Thymus (tissue), 11 donors: Measurements from ENCODE around the gene GRID1. TPM values are rescaled to one million over a fixed set of nuclear protein-coding genes. Genes with fewer than 3 reads are reported as not detected.

Experiments used
- DNase-seq, 9 donors: peaks; one replicate each; pipeline ENCODE4 v3.0.0-alpha.2; 2013; ENCODE audit warnings: low spot score in 9 of 9, low read depth in 6 of 9, missing footprints in 1 of 9
- H3K27ac ChIP-seq, 2 donors: one replicate each; pipeline ENCODE4 v1.5.1; 2013; ENCODE audit warnings: control low read depth in 1 of 2, low read depth in 1 of 2, low read length in 1 of 2, mild to moderate bottlenecking in 1 of 2, moderate library complexity in 1 of 2
- H3K27me3 ChIP-seq, 2 donors: one replicate each; pipeline ENCODE4 v1.5.1; 2013; ENCODE audit warnings: low read length in 1 of 2; ENCODE audit not compliant: control insufficient read depth in 2 of 2, insufficient read depth in 1 of 2
- H3K36me3 ChIP-seq, 2 donors: one replicate each; pipeline ENCODE4 v1.5.1; 2013; ENCODE audit warnings: low read length in 1 of 2, mild to moderate bottlenecking in 1 of 2, moderate library complexity in 1 of 2; ENCODE audit not compliant: control insufficient read depth in 2 of 2, insufficient read depth in 2 of 2
- H3K4me1 ChIP-seq, 2 donors: one replicate each; pipeline ENCODE4 v1.5.1; 2013; ENCODE audit warnings: low read length in 2 of 2; ENCODE audit not compliant: control insufficient read depth in 2 of 2, insufficient read depth in 2 of 2
- H3K4me3 ChIP-seq, 2 donors: one replicate each; pipeline ENCODE4 v1.5.1; 2013; ENCODE audit warnings: low read length in 2 of 2, control low read depth in 1 of 2, mild to moderate bottlenecking in 1 of 2
- H3K9me3 ChIP-seq, 2 donors: one replicate each; pipeline ENCODE4 v1.5.1; 2013; ENCODE audit warnings: low read length in 1 of 2, mild to moderate bottlenecking in 1 of 2; ENCODE audit not compliant: control insufficient read depth in 2 of 2, insufficient read depth in 1 of 2
- WGBS: extraction: QIAGEN DNeasy Blood & Tissue Kit; methylation state at CpG from one replicate; pipeline ENCODE4 v1.1.7; 2013; 5-methylcytosine and 5-hydroxymethylcytosine counted together
- polyA plus RNA-seq: library from polyadenylated mRNA; stranded (reverse); fragments of 200-250 nt; gene quantifications from one replicate; pipeline ENCODE4 v1.2.3, GENCODE V29; 2013
- total RNA-seq: library from RNA; stranded (reverse); fragments of 120-200 nt; gene quantifications from one replicate; pipeline ENCODE4 v1.2.4, GENCODE V29; 2013
- donor health status: healthy.

Gene GRID1
- total and polyA plus RNA-seq, 2 donors: 0.33 to 0.46 TPM

DNA sequence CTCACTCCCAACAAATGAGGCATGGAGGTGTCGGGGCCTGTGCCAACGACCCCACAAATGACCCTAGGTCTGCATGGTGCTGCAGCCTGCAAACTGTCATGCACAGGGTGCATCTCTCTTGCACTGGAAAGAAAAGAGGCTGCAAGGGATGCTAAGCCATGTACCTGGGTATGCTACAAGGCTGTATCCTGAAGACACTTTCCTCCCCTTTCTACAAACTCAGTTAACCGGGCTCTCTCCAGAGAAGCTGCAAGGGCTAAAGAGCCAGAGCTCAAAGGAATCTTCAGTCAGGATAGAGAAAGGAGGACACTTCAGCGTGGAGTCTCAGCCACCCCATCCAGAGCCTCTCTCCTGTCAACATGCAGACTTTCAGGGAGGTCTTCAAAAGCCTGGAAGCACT, 449.0 kb downstream of the GRID1 start:
- 92% methylated on average over 4 of the region's 4 CpGs for WGBS
- no peaks in the 10 kb centered on the region for H3K36me3 ChIP-seq
- no peaks in the 10 kb centered on the region for H3K27me3 ChIP-seq

DNA sequence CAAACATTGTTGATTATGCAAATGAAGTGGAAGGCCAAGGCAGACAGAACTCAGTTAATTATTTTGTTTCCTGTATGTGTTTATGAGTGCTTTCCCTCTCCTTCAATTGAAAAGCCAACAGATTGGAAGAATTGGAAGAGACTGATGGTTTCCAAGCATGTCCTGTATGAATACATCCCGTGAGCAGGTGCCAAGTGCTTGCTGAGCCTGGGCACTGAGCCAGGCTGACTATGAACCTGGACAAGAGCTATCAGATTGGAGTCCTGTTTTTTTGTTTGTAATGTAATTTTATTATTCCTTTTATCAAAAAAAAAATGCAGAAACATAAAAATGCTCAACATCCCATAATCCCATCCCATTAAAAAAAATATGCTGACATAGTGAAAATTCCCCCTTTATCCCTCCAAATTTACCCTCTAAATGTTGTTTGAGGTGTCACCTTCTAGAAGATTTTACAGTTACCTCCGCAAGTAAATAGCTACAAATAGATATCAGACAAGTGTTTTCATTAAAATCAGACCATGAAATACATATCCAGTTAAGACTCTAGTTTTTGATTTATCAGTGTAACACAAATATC, 449.5 kb downstream of the GRID1 start:
- H3K36me3 ChIP-seq: no peaks in the 10 kb centered on the region
- no peak for DNase-seq
- no peaks in the 10 kb centered on the region for H3K9me3 ChIP-seq
- 88% methylated on average over 2 of the region's 2 CpGs for WGBS
- H3K4me3 ChIP-seq: no peak overlapping the region
- H3K27ac ChIP-seq: no peak overlapping the region
- H3K27me3 ChIP-seq: no peaks in the 10 kb centered on the region
- H3K4me1 ChIP-seq: no peaks in the 10 kb centered on the region

More for the DNA sequence above, 449.0 kb downstream of the GRID1 start:
- H3K4me1 ChIP-seq: no peaks in the 10 kb centered on the region
- H3K4me3 ChIP-seq: no peak overlapping the region
- no peaks in the 10 kb centered on the region for H3K9me3 ChIP-seq
- H3K27ac ChIP-seq: no peak overlapping the region
- no peak for DNase-seq

DNA sequence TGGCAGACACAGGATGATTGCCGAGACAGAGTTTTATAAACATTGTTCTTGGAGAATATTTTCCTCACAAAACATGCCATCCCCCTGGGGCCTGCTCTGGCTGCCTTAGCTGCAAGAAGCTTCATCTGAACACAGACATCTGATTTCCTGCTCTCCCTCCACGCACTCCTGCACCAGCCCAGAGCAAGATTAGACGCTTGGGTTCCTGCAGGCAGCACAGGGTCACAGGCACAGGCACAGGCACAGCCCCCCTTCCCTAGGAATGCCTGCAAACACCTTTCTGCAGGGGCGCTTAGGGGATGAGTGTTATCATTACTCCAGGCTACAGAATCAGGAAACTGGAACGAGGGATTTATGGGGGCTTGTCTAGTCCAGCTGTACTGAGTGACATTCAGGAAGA, 450.3 kb downstream of the GRID1 start:
- DNase-seq: no peak
- no peaks in the 10 kb centered on the region for H3K4me1 ChIP-seq
- H3K9me3 ChIP-seq: no peaks in the 10 kb centered on the region
- WGBS: 61% methylated on average over 5 of the region's 5 CpGs
- no peaks in the 10 kb centered on the region for H3K27me3 ChIP-seq
- H3K27ac ChIP-seq: no peak overlapping the region
- H3K4me3 ChIP-seq: no peak overlapping the region
- no peaks in the 10 kb centered on the region for H3K36me3 ChIP-seq

DNA sequence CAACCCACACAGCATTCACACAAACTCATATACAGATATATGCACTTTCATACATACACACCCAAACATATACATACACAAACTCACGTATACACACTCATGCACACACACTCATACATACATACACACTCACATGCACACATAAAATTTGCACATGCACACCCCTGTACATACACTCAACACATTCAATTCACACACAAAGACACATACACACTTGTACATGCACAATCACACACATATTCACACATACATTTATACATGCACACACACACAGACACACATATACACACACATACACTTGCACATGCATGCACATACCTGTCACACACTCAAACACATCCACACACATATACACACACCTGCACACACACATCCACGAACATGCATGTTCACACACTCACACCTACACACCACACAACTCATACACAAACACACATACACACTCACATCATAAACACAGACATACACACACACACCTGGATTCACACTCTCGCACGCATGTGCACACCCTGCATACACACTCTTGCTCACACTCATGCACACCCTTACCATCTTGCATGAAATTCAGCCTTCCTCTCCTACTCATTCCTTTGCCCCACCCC, 451.2 kb downstream of the GRID1 start:
- Histone ChIP-seq H3K27ac (no peak overlapping the region), H3K4me1 (no peaks in the 10 kb centered on the region), H3K4me3 (no peak overlapping the region), H3K9me3 (no peaks in the 10 kb centered on the region), H3K27me3 (no peaks in the 10 kb centered on the region), H3K36me3 (no peaks in the 10 kb centered on the region)
- no peak for DNase-seq
- WGBS: 94% methylated on average over 4 of the region's 4 CpGs

DNA sequence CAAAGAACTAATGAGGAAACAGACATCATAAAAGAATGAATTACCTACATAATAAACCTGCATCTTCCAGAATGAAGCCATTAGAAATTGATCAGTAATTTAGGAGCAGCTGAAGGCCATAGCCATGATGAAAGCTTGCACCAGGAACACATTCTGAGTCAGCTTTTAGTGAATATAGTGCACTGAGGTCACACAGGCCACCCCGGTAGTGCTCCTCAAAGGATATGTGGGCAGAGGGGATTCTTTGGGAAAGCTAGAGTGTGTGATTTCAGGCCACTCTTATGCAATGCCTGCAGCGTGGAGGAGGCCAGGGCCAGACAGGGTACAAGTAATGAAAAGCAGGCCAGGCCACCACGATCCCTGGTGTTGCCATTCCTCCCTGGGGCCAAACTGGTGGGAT, 451.9 kb downstream of the GRID1 start:
- Histone ChIP-seq H3K27ac (no peak overlapping the region), H3K4me3 (no peak overlapping the region), H3K9me3 (no peaks in the 10 kb centered on the region), H3K27me3 (no peaks in the 10 kb centered on the region), H3K36me3 (no peaks in the 10 kb centered on the region), H3K4me1 (no peaks in the 10 kb centered on the region)
- WGBS: 95% methylated on average over 3 of the region's 3 CpGs
- no peak for DNase-seq

DNA sequence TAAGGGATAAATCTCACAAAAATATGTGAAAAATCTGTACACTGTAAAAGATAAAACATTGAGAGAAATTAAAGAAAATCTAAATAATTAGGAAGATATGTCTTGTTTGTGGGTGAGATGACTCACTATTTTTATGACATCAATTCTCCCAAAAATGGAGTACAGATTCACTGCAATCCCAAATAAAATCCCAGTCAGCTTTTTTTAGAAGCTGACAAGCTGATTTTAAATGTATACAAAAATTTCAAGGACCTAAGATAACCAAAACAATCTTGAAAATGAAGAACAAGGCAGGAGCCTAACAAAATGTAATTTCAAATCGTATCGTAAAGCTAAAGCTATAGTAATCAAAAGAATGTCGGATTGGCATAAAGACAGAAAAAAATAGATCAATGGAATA, 458.1 kb downstream of the GRID1 start:
- WGBS: 78% methylated on average over 3 of the region's 3 CpGs
- H3K4me1 ChIP-seq: no peaks in the 10 kb centered on the region
- no peaks in the 10 kb centered on the region for H3K27me3 ChIP-seq
- no peaks in the 10 kb centered on the region for H3K9me3 ChIP-seq
- DNase-seq: no peak
- no peak overlapping the region for H3K4me3 ChIP-seq
- H3K27ac ChIP-seq: no peak overlapping the region
- H3K36me3 ChIP-seq: no peaks in the 10 kb centered on the region

DNA sequence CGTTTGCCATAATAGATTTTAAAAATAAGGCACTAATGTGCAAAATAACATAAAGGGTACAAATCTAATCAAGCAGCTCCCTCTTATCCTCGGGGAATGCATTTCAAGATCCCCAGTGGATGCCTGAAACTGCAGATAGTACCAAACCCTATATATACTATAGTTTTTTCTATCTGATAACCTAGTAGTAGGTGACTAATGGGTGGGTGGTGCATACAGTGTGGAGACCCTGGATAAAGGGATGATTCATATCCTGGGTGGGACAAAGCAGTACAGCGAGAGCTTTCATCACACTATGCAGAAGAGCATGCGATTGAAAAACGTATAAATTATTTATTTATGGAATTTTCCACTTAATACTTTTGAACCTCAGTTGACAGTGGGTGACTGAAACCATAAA, 464.5 kb downstream of the GRID1 start:
- no peaks in the 10 kb centered on the region for H3K9me3 ChIP-seq
- WGBS: 84% methylated on average over 5 of the region's 5 CpGs
- H3K4me1 ChIP-seq: no peaks in the 10 kb centered on the region
- H3K27ac ChIP-seq: no peak overlapping the region
- no peak overlapping the region for H3K4me3 ChIP-seq
- H3K36me3 ChIP-seq: no peaks in the 10 kb centered on the region
- no peaks in the 10 kb centered on the region for H3K27me3 ChIP-seq
- no peak for DNase-seq

DNA sequence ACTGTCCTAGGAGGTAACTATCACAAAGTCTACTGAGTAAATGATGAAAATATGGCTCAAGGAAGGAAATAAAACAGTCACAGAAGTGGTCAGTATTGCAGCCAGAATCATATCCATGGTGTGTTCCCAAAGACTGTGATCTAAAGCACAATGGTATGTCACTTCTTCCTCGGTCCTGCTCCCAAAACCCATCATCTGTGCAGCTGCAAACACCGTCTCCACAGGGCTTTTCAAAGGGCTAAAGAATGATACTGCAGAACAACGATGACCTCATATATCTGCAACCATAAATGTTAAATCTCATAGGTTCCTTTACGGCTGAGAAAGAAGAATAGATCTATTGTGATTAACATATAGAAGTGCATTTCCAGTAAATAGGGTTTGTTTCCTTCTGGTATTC, 465.0 kb downstream of the GRID1 start:
- WGBS: 93% methylated on average over 4 of the region's 4 CpGs
- Histone ChIP-seq H3K4me1 (no peaks in the 10 kb centered on the region), H3K27ac (no peak overlapping the region)

DNA sequence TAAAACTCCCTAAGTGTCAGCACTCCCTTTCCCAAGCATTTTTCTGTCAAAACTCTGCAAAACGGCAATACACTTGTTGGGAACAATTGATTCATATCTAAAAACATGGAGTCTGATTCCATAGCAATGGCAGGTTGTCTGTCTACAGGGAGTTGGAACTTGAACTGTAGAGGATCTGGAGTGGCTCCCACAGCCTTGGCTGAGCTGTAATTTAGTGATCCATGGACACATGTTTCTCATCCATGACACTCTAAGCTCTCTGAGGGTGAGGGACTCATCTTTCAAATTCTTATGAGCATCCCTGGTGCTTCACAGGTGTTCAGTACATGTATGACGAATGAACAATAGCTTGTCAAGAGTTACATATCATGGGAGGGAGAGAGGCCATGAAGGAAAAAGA, 466.1 kb downstream of the GRID1 start:
- no peaks in the 10 kb centered on the region for H3K9me3 ChIP-seq
- no peaks in the 10 kb centered on the region for H3K4me1 ChIP-seq
- no peaks in the 10 kb centered on the region for H3K27me3 ChIP-seq
- no peak for DNase-seq
- WGBS: 89% methylated on average over 2 of the region's 2 CpGs
- no peak overlapping the region for H3K27ac ChIP-seq
- no peak overlapping the region for H3K4me3 ChIP-seq
- H3K36me3 ChIP-seq: no peaks in the 10 kb centered on the region

More for the DNA sequence above, 465.0 kb downstream of the GRID1 start:
- H3K27me3 ChIP-seq: no peaks in the 10 kb centered on the region
- H3K9me3 ChIP-seq: no peaks in the 10 kb centered on the region
- DNase-seq: no peak
- no peak overlapping the region for H3K4me3 ChIP-seq
- H3K36me3 ChIP-seq: no peaks in the 10 kb centered on the region
